C4-2B (cell line): ENCODE results near the gene RPS16.

Experiments used
- ZFX ChIP-seq: fragments of 450-650 bp; IDR thresholded peaks from 2 replicates; pipeline ENCODE4 v1.6.1; 2017
- TF ChIP-seq, protein P1 (sequence below): fragments of 450-650 bp; conservative IDR thresholded peaks from 2 replicates; pipeline ENCODE4 v1.5.1; 2017; ENCODE audit warnings: mild to moderate bottlenecking

DNA sequence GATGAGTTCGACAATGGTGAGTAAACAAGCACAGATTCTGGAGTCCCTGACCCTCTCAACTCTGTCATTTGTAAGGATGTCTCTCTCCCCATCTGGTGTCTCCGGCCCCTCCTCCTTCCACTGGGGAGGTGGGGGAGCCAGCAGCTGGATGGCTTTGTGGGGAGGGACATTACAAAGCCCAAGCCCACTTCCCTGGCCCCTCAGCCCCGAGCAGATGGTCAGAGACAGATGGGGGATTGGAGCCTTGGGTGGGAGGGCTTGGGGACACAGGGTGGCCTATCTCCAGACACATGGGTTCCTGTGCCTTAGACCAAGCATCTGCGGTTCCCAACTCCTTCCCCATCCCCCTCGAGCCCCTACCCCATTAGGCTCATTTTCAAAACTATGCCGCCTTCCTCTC is 47.4 kb upstream of the RPS16 start:
- TF ChIP-seq, protein P1, sequence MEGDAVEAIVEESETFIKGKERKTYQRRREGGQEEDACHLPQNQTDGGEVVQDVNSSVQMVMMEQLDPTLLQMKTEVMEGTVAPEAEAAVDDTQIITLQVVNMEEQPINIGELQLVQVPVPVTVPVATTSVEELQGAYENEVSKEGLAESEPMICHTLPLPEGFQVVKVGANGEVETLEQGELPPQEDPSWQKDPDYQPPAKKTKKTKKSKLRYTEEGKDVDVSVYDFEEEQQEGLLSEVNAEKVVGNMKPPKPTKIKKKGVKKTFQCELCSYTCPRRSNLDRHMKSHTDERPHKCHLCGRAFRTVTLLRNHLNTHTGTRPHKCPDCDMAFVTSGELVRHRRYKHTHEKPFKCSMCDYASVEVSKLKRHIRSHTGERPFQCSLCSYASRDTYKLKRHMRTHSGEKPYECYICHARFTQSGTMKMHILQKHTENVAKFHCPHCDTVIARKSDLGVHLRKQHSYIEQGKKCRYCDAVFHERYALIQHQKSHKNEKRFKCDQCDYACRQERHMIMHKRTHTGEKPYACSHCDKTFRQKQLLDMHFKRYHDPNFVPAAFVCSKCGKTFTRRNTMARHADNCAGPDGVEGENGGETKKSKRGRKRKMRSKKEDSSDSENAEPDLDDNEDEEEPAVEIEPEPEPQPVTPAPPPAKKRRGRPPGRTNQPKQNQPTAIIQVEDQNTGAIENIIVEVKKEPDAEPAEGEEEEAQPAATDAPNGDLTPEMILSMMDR: no peak
- TF ChIP-seq ZFX: no peak
